H1 (cell line): ENCODE measurements around the gene MOB1B.

Source experiments
- BACH1 ChIP-seq: IDR thresholded peaks from 2 replicates; pipeline ENCODE4 v1.6.1; 2012; ENCODE audit warnings: low read length, improper control_type of control experiment
- CTCF ChIP-seq, 3 experiments: IDR thresholded peaks; 1 replicate in 2 of 3; 2 replicates in 1 of 3; pipeline versions ENCODE4 v1.5.1 to v1.6.1; 2011; ENCODE audit warnings: low read length in 3 of 3, mild to moderate bottlenecking in 3 of 3, inconsistent platforms in 2 of 3, low read depth in 1 of 3, moderate library complexity in 1 of 3; ENCODE audit not compliant: insufficient read depth in 1 of 3; ENCODE audit errors: control extremely low read depth in 1 of 3
- POLR2A ChIP-seq, 2 experiments: IDR thresholded peaks; 1 replicate in 1 of 2; 2 replicates in 1 of 2; pipeline ENCODE4 v1.6.1; 2011; ENCODE audit warnings: low read depth in 2 of 2, low read length in 2 of 2, mild to moderate bottlenecking in 2 of 2; ENCODE audit errors: control extremely low read depth in 1 of 2
- TEAD4 ChIP-seq: IDR thresholded peaks from 2 replicates; pipeline ENCODE4 v1.6.1; 2012; ENCODE audit warnings: low read depth, low read length, inconsistent platforms, mixed read lengths

- TF ChIP-seq BACH1 (no peak), POLR2A (IDR thresholded peaks at IDR 0.05; ENCODE audit: control extremely low read depth in 1 of 2, low read depth in 2 of 2, low read length in 2 of 2) (no peak), CTCF (IDR thresholded peaks at IDR 0.05; ENCODE audit: control extremely low read depth in 1 of 3, insufficient read depth in 1 of 3, low read depth in 1 of 3, low read length in 3 of 3) (no peak), TEAD4 (no peak)
Observed at GRCh38 chr4:70997546-70997945, 95.4 kb downstream of the MOB1B start.
